HepG2 (cell line): ENCODE results near the gene OPRL1. TPM values are rescaled to one million over a fixed set of nuclear protein-coding genes. Genes with fewer than 3 reads are reported as not detected.

Experiments used
- ARID2 ChIP-seq: sonication (generic); formaldehyde crosslinking; IDR thresholded peaks from 2 replicates; pipeline ENCODE4 v1.8.1; 2022; ENCODE audit warnings: mild to moderate bottlenecking, missing genetic modification reagents, borderline replicate concordance
- GTF2F1 ChIP-seq: fragments of 150-350 bp; IDR thresholded peaks from 2 replicates; pipeline ENCODE4 v1.6.1; 2014; ENCODE audit warnings: low read length
- HCFC1 ChIP-seq: fragments of 150-350 bp; IDR thresholded peaks from 2 replicates; pipeline ENCODE4 v1.6.1; 2014; ENCODE audit warnings: low read depth, low read length
- HNF1A ChIP-seq, 2 experiments: sonication (generic) in 1 of 2; formaldehyde crosslinking in 1 of 2; IDR thresholded peaks; 2 replicates each; pipeline versions ENCODE4 v1.4.0 to v1.6.1; 2016 to 2020; ENCODE audit warnings: borderline replicate concordance in 1 of 2, low read depth in 1 of 2, mild to moderate bottlenecking in 1 of 2, missing genetic modification reagents in 1 of 2
- HNRNPK ChIP-seq: fragments of 200-400 bp; formaldehyde crosslinking; IDR thresholded peaks from 2 replicates; pipeline ENCODE4 v1.6.1; 2018; ENCODE audit warnings: low read length, low read depth, moderate library complexity, mild to moderate bottlenecking; ENCODE audit not compliant: poor library complexity, severe bottlenecking
- MATR3 ChIP-seq: sonication (generic); formaldehyde crosslinking; IDR thresholded peaks from 2 replicates; pipeline ENCODE4 v1.4.0; 2020; ENCODE audit warnings: missing genetic modification reagents
- MLXIP ChIP-seq: sonication (generic); formaldehyde crosslinking; IDR thresholded peaks from 2 replicates; pipeline ENCODE4 v1.9.0; 2021; ENCODE audit warnings: missing genetic modification reagents, borderline replicate concordance
- RARA ChIP-seq: IDR thresholded peaks from 2 replicates; pipeline ENCODE4 v1.6.1; 2016; ENCODE audit warnings: missing genetic modification reagents, missing compliant biosample characterization
- RBAK ChIP-seq: sonication (generic); formaldehyde crosslinking; IDR thresholded peaks from 2 replicates; pipeline ENCODE4 v1.5.1; 2020; ENCODE audit warnings: mild to moderate bottlenecking, missing genetic modification reagents
- SIX1 ChIP-seq: sonication (generic); formaldehyde crosslinking; IDR thresholded peaks from 2 replicates; pipeline ENCODE4 v1.4.0; 2020; ENCODE audit warnings: missing genetic modification reagents, borderline replicate concordance
- SPEN ChIP-seq: sonication (generic); formaldehyde crosslinking; IDR thresholded peaks from 2 replicates; pipeline ENCODE4 v1.5.1; 2020; ENCODE audit warnings: low read depth, mild to moderate bottlenecking, missing genetic modification reagents
- SRY ChIP-seq: sonication (generic); formaldehyde crosslinking; IDR thresholded peaks from 2 replicates; pipeline ENCODE4 v1.8.0; 2022; ENCODE audit warnings: mild to moderate bottlenecking, missing genetic modification reagents
- ZBTB38 ChIP-seq: sonication (generic); formaldehyde crosslinking; IDR thresholded peaks from 2 replicates; pipeline ENCODE4 v1.5.1; 2020; ENCODE audit warnings: mild to moderate bottlenecking, missing genetic modification reagents
- ZNF530 ChIP-seq: sonication (generic); formaldehyde crosslinking; IDR thresholded peaks from 2 replicates; pipeline ENCODE4 v1.5.0; 2020; ENCODE audit warnings: low read depth, mild to moderate bottlenecking, missing genetic modification reagents
- ZNF543 ChIP-seq: sonication (generic); formaldehyde crosslinking; IDR thresholded peaks from 2 replicates; pipeline ENCODE4 v1.4.0; 2020; ENCODE audit warnings: mild to moderate bottlenecking, missing genetic modification reagents
- ZNF614 ChIP-seq: IDR thresholded peaks from 2 replicates; pipeline ENCODE4 v1.6.1; 2018; ENCODE audit warnings: missing biosample characterization, missing genetic modification reagents, inconsistent platforms, borderline replicate concordance
- ZNF737 ChIP-seq: sonication (generic); formaldehyde crosslinking; IDR thresholded peaks from 2 replicates; pipeline ENCODE4 v1.5.0; 2020; ENCODE audit warnings: missing genetic modification reagents, mild to moderate bottlenecking, borderline replicate concordance
- ZNF792 ChIP-seq: IDR thresholded peaks from 2 replicates; pipeline ENCODE4 v1.6.1; 2016
- ZSCAN21 ChIP-seq: sonication (generic); formaldehyde crosslinking; IDR thresholded peaks from 2 replicates; pipeline ENCODE4 v1.8.0; 2022; ENCODE audit warnings: mild to moderate bottlenecking, missing genetic modification reagents, moderate library complexity, borderline replicate concordance
- polyA plus RNA-seq, 8 experiments: library from polyadenylated mRNA; depleted of rRNA in 3 of 8; stranded (reverse) in 7 of 8; unstranded in 1 of 8; fragments of >200 nt; fragmentation: Illumina TruSeq in 4 of 8; extraction: Trizol in 4 of 8; gene quantifications; 2 replicates each; pipeline versions ENCODE4 v1.2.1 to v1.2.3, GENCODE V29; 2011 to 2016; ENCODE audit warnings: low read depth in 4 of 8, missing spikeins in 1 of 8, mixed read lengths in 1 of 8; ENCODE audit not compliant: insufficient read depth in 1 of 8
- total RNA-seq, 5 experiments: library from RNA; depleted of rRNA; stranded (reverse); fragments of >200 nt; fragmentation: Illumina TruSeq; extraction: Trizol; gene quantifications; 2 replicates each; pipeline ENCODE4 v1.2.3, GENCODE V29; 2016; ENCODE audit warnings: low read depth in 1 of 5
- TF ChIP-seq, protein P1 (sequence below): sonication (generic); formaldehyde crosslinking; IDR thresholded peaks from 2 replicates; pipeline ENCODE4 v1.5.0; 2020; ENCODE audit warnings: mild to moderate bottlenecking, missing genetic modification reagents

OPRL1 gene
- total and polyA plus RNA-seq, 2 of the 13 experiments (the other 11 are each of a cell fraction or from before 2014, with no cell fraction given): 0.35 to 0.71 TPM

- no peak for TF ChIP-seq HNF1A (IDR thresholded peaks at IDR 0.05; ENCODE audit: low read depth)
- 0 out of 2 replicates have a peak, but pooled peaks have one; percentile 7 for TF ChIP-seq HNF1A (CRISPR knock-in tag; IDR thresholded peaks at IDR 0.05; ENCODE audit: borderline replicate concordance)
- TF ChIP-seq ZSCAN21 (CRISPR knock-in tag): no peak
- TF ChIP-seq GTF2F1: no peak
- TF ChIP-seq RBAK (CRISPR knock-in tag): no peak
- TF ChIP-seq, protein P1, sequence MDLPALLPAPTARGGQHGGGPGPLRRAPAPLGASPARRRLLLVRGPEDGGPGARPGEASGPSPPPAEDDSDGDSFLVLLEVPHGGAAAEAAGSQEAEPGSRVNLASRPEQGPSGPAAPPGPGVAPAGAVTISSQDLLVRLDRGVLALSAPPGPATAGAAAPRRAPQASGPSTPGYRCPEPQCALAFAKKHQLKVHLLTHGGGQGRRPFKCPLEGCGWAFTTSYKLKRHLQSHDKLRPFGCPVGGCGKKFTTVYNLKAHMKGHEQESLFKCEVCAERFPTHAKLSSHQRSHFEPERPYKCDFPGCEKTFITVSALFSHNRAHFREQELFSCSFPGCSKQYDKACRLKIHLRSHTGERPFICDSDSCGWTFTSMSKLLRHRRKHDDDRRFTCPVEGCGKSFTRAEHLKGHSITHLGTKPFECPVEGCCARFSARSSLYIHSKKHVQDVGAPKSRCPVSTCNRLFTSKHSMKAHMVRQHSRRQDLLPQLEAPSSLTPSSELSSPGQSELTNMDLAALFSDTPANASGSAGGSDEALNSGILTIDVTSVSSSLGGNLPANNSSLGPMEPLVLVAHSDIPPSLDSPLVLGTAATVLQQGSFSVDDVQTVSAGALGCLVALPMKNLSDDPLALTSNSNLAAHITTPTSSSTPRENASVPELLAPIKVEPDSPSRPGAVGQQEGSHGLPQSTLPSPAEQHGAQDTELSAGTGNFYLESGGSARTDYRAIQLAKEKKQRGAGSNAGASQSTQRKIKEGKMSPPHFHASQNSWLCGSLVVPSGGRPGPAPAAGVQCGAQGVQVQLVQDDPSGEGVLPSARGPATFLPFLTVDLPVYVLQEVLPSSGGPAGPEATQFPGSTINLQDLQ (CRISPR knock-in tag): no peak
- no peak for TF ChIP-seq SIX1 (CRISPR knock-in tag)
- TF ChIP-seq SPEN (CRISPR knock-in tag): peak; percentile 3; the same call in 1 of the 2 replicates
- 0 out of 2 replicates have a peak, but pooled peaks have one; percentile 6 for TF ChIP-seq MATR3
- no peak for TF ChIP-seq ZNF737
- TF ChIP-seq ZNF543 (CRISPR knock-in tag): no peak
- TF ChIP-seq MLXIP (CRISPR knock-in tag): no peak
- TF ChIP-seq ZNF792: 0 out of 2 replicates have a peak, but pooled peaks have one; percentile 26
- no peak for TF ChIP-seq RARA (CRISPR knock-in tag)
- peak; percentile 90 for TF ChIP-seq HNRNPK
- TF ChIP-seq HCFC1: no peak
- TF ChIP-seq ZBTB38: no peak; the same call in 1 of the 2 replicates
- no peak for TF ChIP-seq ZNF614
- TF ChIP-seq ZNF530 (CRISPR knock-in tag): no peak
- TF ChIP-seq ARID2: 0 out of 2 replicates have a peak, but pooled peaks have one; percentile 3
- no peak for TF ChIP-seq SRY (CRISPR knock-in tag)
Measured at GRCh38 chr20:64037498-64038213, 42.2 kb upstream of the OPRL1 start (continued).
